CD14-positive monocyte (primary cell): ENCODE results near the gene TTC23L. TPM values are rescaled to one million over a fixed set of nuclear protein-coding genes. Genes with fewer than 3 reads are reported as not detected.

Experiments
- DNase-seq, 3 donors: peaks; one replicate each; pipeline ENCODE4 v3.0.0-alpha.2; 2011 to 2022
- H2AFZ ChIP-seq: 2 replicates; pipeline ENCODE4 v1.6.0; 2012; ENCODE audit warnings: mild to moderate bottlenecking, low read depth, low read length, inconsistent platforms; ENCODE audit not compliant: insufficient read depth, poor library complexity, severe bottlenecking
- H3K27ac ChIP-seq, 2 donors: 1 replicate in 1 of 2; 2 replicates in 1 of 2; pipeline ENCODE4 v1.5.1; 2012 to 2013; ENCODE audit warnings: low read length in 2 of 2, control low read depth in 1 of 2, inconsistent platforms in 1 of 2, low read depth in 1 of 2, mild to moderate bottlenecking in 1 of 2
- H3K27me3 ChIP-seq, 2 donors: one replicate each; pipeline versions ENCODE4 v1.6.0 to v1.6.1; 2011 to 2013; ENCODE audit warnings: low read length in 2 of 2; ENCODE audit not compliant: control insufficient read depth in 2 of 2, insufficient read depth in 2 of 2
- H3K36me3 ChIP-seq, 2 donors: replicated peaks in 1 of 2; 1 replicate in 1 of 2; 2 replicates in 1 of 2; pipeline versions ENCODE4 v1.5.1 to v1.6.1; 2012 to 2013; ENCODE audit warnings: low read length in 2 of 2, control low read depth in 1 of 2, inconsistent platforms in 1 of 2, mild to moderate bottlenecking in 1 of 2; ENCODE audit not compliant: insufficient read depth in 2 of 2, control insufficient read depth in 1 of 2
- H3K4me1 ChIP-seq, 2 donors: 1 replicate in 1 of 2; 2 replicates in 1 of 2; pipeline versions ENCODE4 v1.5.1 to v1.6.1; 2012 to 2013; ENCODE audit warnings: low read length in 2 of 2, control low read depth in 1 of 2, inconsistent platforms in 1 of 2, mild to moderate bottlenecking in 1 of 2, moderate library complexity in 1 of 2; ENCODE audit not compliant: insufficient read depth in 2 of 2, control insufficient read depth in 1 of 2
- H3K4me2 ChIP-seq: replicated peaks from 2 replicates; pipeline ENCODE3; 2012; ENCODE audit warnings: low read length, moderate library complexity, mild to moderate bottlenecking; ENCODE audit not compliant: poor library complexity, severe bottlenecking; ENCODE audit errors: extremely low read depth
- H3K4me3 ChIP-seq, 3 experiments: fragments of 200-600 bp in 1 of 3; sonication (generic) in 1 of 3; replicated peaks in 1 of 3; 1 replicate in 2 of 3; 2 replicates in 1 of 3; pipeline ENCODE4 v1.5.1; 2011 to 2013; ENCODE audit warnings: low read length in 3 of 3, mild to moderate bottlenecking in 3 of 3, control low read depth in 2 of 3, low read depth in 2 of 3, inconsistent platforms in 1 of 3, moderate library complexity in 1 of 3
- H3K79me2 ChIP-seq: 2 replicates; pipeline ENCODE4 v1.6.0; 2012; ENCODE audit warnings: mild to moderate bottlenecking, control low read depth, inconsistent platforms, low read length, moderate library complexity; ENCODE audit not compliant: insufficient read depth
- H3K9ac ChIP-seq: 2 replicates; pipeline ENCODE4 v1.6.0; 2017; ENCODE audit warnings: low read length, mild to moderate bottlenecking; ENCODE audit not compliant: insufficient read depth, poor library complexity, severe bottlenecking
- H3K9me3 ChIP-seq, 2 donors: replicated peaks in 1 of 2; 1 replicate in 1 of 2; 2 replicates in 1 of 2; pipeline versions ENCODE4 v1.5.1 to v1.6.1; 2012 to 2013; ENCODE audit warnings: low read length in 2 of 2, control low read depth in 1 of 2; ENCODE audit not compliant: control insufficient read depth in 1 of 2, insufficient read depth in 1 of 2
- H4K20me1 ChIP-seq: 2 replicates; pipeline ENCODE4 v1.6.0; 2012; ENCODE audit warnings: mild to moderate bottlenecking, low read length, control low read depth, moderate library complexity; ENCODE audit not compliant: insufficient read depth
- H3K27ac Mint-ChIP-seq, 7 donors: one replicate each; pipeline ENCODE4 v1.8.0; 2020; ENCODE audit warnings: mild to moderate bottlenecking in 7 of 7, mixed read lengths in 7 of 7, moderate library complexity in 6 of 7, inconsistent platforms in 2 of 7
- H3K27me3 Mint-ChIP-seq, 3 donors: one replicate each; pipeline ENCODE4 v1.8.0; 2021 to 2022; ENCODE audit warnings: low read depth in 3 of 3, mild to moderate bottlenecking in 3 of 3, mixed read lengths in 3 of 3, moderate library complexity in 3 of 3, inconsistent platforms in 1 of 3
- H3K36me3 Mint-ChIP-seq, 2 donors: one replicate each; pipeline ENCODE4 v1.8.0; 2020; ENCODE audit warnings: mixed read lengths in 2 of 2, inconsistent platforms in 1 of 2, mild to moderate bottlenecking in 1 of 2
- H3K4me1 Mint-ChIP-seq: one replicate; pipeline ENCODE4 v1.8.0; 2020; ENCODE audit warnings: mild to moderate bottlenecking, mixed read lengths
- H3K4me3 Mint-ChIP-seq, 2 donors: one replicate each; pipeline ENCODE4 v1.8.0; 2020; ENCODE audit warnings: mild to moderate bottlenecking in 2 of 2, mixed read lengths in 2 of 2, moderate library complexity in 1 of 2
- H3K9me3 Mint-ChIP-seq, 7 donors: one replicate each; pipeline ENCODE4 v1.8.0; 2020 to 2022; ENCODE audit warnings: mixed read lengths in 7 of 7, mild to moderate bottlenecking in 6 of 7, moderate library complexity in 6 of 7, inconsistent platforms in 2 of 7
- WGBS: methylation state at CpG from one replicate; pipeline ENCODE4 v1.1.5; 2013; ENCODE audit warnings: missing lambda C conversion rate; ENCODE audit not compliant: insufficient coverage; 5-methylcytosine and 5-hydroxymethylcytosine counted together
- intact Hi-C, 2 donors: fragments of 100-400 bp; cut with micrococcal nuclease; formaldehyde crosslinking; loops; one replicate each; pipeline versions ENCODE4 v1.15.0 to v1.15.1; 2023
- polyA plus RNA-seq, 3 donors: library from polyadenylated mRNA; depleted of rRNA in 1 of 3; unstranded in 2 of 3; stranded (reverse) in 1 of 3; fragments of 300-500 nt in 2 of 3; fragments of >200 nt in 1 of 3; fragmentation: Illumina TruSeq in 2 of 3; gene quantifications; 1 replicate in 2 of 3; 2 replicates in 1 of 3; pipeline ENCODE4 v1.2.3, GENCODE V29; 2012 to 2021
- TF ChIP-seq, protein P1 (sequence below): fragments of 200-600 bp; IDR thresholded peaks from one replicate; pipeline ENCODE4 v1.8.0; 2022; ENCODE audit warnings: antibody characterized with exemption, mild to moderate bottlenecking

TTC23L gene
- polyA plus RNA-seq, 3 donors: not detected

DNA sequence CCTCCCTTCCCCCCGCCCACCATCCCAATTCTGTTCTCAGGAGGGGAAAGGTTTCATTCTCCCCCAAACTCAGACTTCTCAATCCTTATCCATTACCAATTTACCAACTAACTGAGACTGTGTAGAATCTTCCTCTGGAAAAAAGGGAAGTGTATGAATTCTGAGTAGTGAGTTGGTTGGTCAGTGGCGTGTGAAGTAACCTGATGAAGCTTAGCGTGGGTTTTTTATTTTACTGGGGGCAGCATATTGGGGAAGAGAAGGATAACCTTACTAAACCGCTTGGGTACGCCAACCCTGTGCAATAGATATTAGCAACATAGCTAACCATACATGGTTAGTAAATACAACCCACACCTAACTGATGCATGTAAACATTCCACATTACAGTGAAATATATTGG, 89.3 kb downstream of the TTC23L start:
- Histone ChIP-seq H2AFZ (no peak overlapping the region), H4K20me1 (no peaks in the 10 kb centered on the region), H3K27me3 (no peaks in the 10 kb centered on the region), H3K27ac (no peak overlapping the region), H3K9me3 (no peaks in the 10 kb centered on the region), H3K9ac (no peak overlapping the region), H3K36me3 (peaks cover 30 to 38% of the 10 kb centered on the region in 2 donors), H3K4me3 (peak overlapping the region in 1 of 3 experiments; percentile 85), H3K4me2 (peak overlapping the region; percentile 73), H3K4me1 (peaks cover 16 to 21% of the 10 kb centered on the region in 2 donors), H3K79me2 (peaks cover 33% of the 10 kb centered on the region)
- H3K4me3 Mint-ChIP-seq: no peak overlapping the region
- TF ChIP-seq, protein P1, sequence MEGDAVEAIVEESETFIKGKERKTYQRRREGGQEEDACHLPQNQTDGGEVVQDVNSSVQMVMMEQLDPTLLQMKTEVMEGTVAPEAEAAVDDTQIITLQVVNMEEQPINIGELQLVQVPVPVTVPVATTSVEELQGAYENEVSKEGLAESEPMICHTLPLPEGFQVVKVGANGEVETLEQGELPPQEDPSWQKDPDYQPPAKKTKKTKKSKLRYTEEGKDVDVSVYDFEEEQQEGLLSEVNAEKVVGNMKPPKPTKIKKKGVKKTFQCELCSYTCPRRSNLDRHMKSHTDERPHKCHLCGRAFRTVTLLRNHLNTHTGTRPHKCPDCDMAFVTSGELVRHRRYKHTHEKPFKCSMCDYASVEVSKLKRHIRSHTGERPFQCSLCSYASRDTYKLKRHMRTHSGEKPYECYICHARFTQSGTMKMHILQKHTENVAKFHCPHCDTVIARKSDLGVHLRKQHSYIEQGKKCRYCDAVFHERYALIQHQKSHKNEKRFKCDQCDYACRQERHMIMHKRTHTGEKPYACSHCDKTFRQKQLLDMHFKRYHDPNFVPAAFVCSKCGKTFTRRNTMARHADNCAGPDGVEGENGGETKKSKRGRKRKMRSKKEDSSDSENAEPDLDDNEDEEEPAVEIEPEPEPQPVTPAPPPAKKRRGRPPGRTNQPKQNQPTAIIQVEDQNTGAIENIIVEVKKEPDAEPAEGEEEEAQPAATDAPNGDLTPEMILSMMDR: no peak
- no peak overlapping the region for H3K27ac Mint-ChIP-seq
- H3K9me3 Mint-ChIP-seq: no peaks in the 10 kb centered on the region
- H3K27me3 Mint-ChIP-seq: peaks cover 0 to 2% (median 0%) of the 10 kb centered on the region in 3 donors
- H3K36me3 Mint-ChIP-seq: peaks cover 30 to 32% of the 10 kb centered on the region in 2 donors
- peak in 1 of 3 donors; percentile 11 for DNase-seq
- H3K4me1 Mint-ChIP-seq: peaks cover 19% of the 10 kb centered on the region
- WGBS: no CpG with 5 or more reads among the region's 5 CpGs
- intact Hi-C loops: loop anchor here in 1 of 2 donors (10.0 kb wide), 1 partner anchor 1483 kb away; the partner anchor contains the start of gene TARS1

DNA sequence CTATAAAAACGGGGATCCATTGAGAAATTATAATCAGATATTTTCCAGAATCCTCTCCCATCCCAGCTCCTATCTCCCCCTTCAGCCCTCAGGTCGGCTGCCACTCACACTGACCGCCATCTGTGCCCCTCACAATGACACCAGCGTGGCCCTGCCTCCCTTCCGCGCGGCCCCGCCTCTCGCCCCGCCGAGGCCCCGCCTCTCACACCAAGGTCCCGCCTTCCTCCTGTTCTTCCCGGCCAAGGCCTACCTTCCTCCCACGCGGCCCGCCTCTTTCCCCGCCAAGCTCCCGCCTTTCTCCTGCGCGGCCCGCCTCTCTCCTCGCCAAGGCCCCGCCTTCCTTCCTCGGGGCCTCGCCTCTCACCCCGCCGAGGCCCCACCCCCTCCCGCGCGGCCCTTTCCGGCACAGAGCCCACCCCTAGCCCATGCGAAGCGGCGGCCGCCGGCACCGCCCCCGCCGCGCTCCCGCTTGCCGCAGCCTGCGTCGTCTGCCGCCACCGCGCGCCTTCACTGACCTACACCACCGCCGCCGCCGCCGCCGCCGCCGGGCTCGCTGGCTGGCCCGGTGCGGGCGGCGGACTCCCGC, 90.3 kb downstream of the TTC23L start, which contains the start of gene DNAJC21:
Gene DNAJC21, plus strand, starts transcription at position 426 of the 586 bp plus-strand sequence. CDS start 261 bp downstream, outside the sequence.
- H3K9ac ChIP-seq: peak within 1 kb of the TSS; percentile 78
- Mint-ChIP-seq H3K4me3 (peak within 1 kb of the TSS; percentile 96 to 98), H3K27ac (peak within 1 kb of the TSS; percentile 92 to 98 (median 98)), H3K27me3 (peaks cover 0 to 2% (median 0%) of the 10 kb centered on the region in 3 donors), H3K36me3 (peaks cover 28 to 32% of the 10 kb centered on the region in 2 donors), H3K9me3 (no peaks in the 10 kb centered on the region), H3K4me1 (peaks cover 24% of the 10 kb centered on the region)
- peak within 1 kb of the TSS; percentile 85 to 88 for H3K27ac ChIP-seq
- TF ChIP-seq, protein P1: no peak
- no peaks in the 10 kb centered on the region for H4K20me1 ChIP-seq
- peak within 1 kb of the TSS; percentile 89 for H2AFZ ChIP-seq
- H3K4me3 ChIP-seq: peak within 1 kb of the TSS; percentile 58 to 85 (median 85)
- no peaks in the 10 kb centered on the region for H3K27me3 ChIP-seq
- peak; percentile 93 to 98 (median 94) for DNase-seq
- WGBS: under 1% methylated on average over 63 of the region's 63 CpGs
- peaks cover 16 to 21% of the 10 kb centered on the region in 2 donors for H3K4me1 ChIP-seq
- no peaks in the 10 kb centered on the region for H3K9me3 ChIP-seq
- intact Hi-C loops: loop anchor here in 1 of 2 donors (10.0 kb wide), 1 partner anchor 1484 kb away; the partner anchor contains the start of gene TARS1
- H3K79me2 ChIP-seq: peaks cover 42% of the 10 kb centered on the region
- peaks cover 23 to 34% of the 10 kb centered on the region in 2 donors for H3K36me3 ChIP-seq
- peak within 1 kb of the TSS; percentile 73 for H3K4me2 ChIP-seq
